ENCODE measurements around the gene ABCB8. TPM values are rescaled to one million over a fixed set of nuclear protein-coding genes. Genes with fewer than 3 reads are reported as not detected.

The ABCB8 gene
- total RNA-seq, 1 donor from 2014 or later: 7.9 TPM

GRCh38 chr7:151095828-151096475 is 67.7 kb downstream of the ABCB8 start:
- Histone ChIP-seq H3K79me2 (ENCODE audit: low read depth) (peaks cover 97% of the 10 kb centered on the region), H3K9me3 (ENCODE audit: low read depth) (no peaks in the 10 kb centered on the region), H3K27me3 (no peaks in the 10 kb centered on the region), H3K4me3 (no peak overlapping the region), H3K4me2 (no peak overlapping the region), H3K4me1 (peaks cover 6% of the 10 kb centered on the region), H2AFZ (replicated peaks) (no peak overlapping the region), H4K20me1 (ENCODE audit: low read depth) (peaks cover 81% of the 10 kb centered on the region), H3K9ac (no peak overlapping the region), H3K36me3 (no peaks in the 10 kb centered on the region), H3F3A (ENCODE audit: low read depth) (peaks cover 6% of the 10 kb centered on the region), H3K27ac (no peak overlapping the region)
- Mint-ChIP-seq H3K27me3 (ENCODE audit: insufficient read depth, low read depth) (peaks cover 10% of the 10 kb centered on the region), H3K27ac (no peak overlapping the region), H3K36me3 (peaks cover 7% of the 10 kb centered on the region), H3K4me1 (peaks cover 6% of the 10 kb centered on the region), H3K4me3 (no peak overlapping the region), H3K9me3 (no peaks in the 10 kb centered on the region)
- DNase-seq (ENCODE audit: low spot score): no peak
- TF ChIP-seq EZH2phosphoT487 (IDR thresholded peaks at IDR 0.05) (no peak), CTCF (IDR thresholded peaks at IDR 0.05) (no peak), EZH2 (IDR thresholded peaks at IDR 0.05) (no peak)

Other genes with a start within 250 kb of the ABCB8 start
- 0.54 and 1.1 TPM in 2 replicates for gene TMEM176B, start 228.1 kb upstream of the ABCB8 start, total RNA-seq (ENCODE audit: low replicate concordance)
- 0.62 TPM in 1 of 2 replicates, not detected in the other for gene TMEM176A, start 227.7 kb upstream of the ABCB8 start, total RNA-seq (ENCODE audit: low replicate concordance)
- gene AOC1, start 175.9 kb upstream of the ABCB8 start, total RNA-seq (ENCODE audit: low replicate concordance): not detected in 2 replicates
- 2.6 and 11.1 TPM in 2 replicates for gene KCNH2, start 50.1 kb upstream of the ABCB8 start, total RNA-seq (ENCODE audit: low replicate concordance)
- gene NOS3, start 37.4 kb upstream of the ABCB8 start, total RNA-seq (ENCODE audit: low replicate concordance): 1.3 and 11.0 TPM in 2 replicates
- gene ATG9B, start 4.0 kb upstream of the ABCB8 start, total RNA-seq (ENCODE audit: low replicate concordance): 0.43 and 1.8 TPM in 2 replicates
- gene ASIC3, start 20.1 kb downstream of the ABCB8 start, total RNA-seq (ENCODE audit: low replicate concordance): 1.6 TPM in 1 of 2 replicates, not detected in the other
- 8.1 and 10.3 TPM in 2 replicates for gene CDK5, start 29.4 kb downstream of the ABCB8 start, total RNA-seq (ENCODE audit: low replicate concordance)
- 26.1 and 85.7 TPM in 2 replicates for gene SLC4A2, start 31.1 kb downstream of the ABCB8 start, total RNA-seq (ENCODE audit: low replicate concordance)
- 22.4 and 71.0 TPM in 2 replicates for gene FASTK, start 52.4 kb downstream of the ABCB8 start, total RNA-seq (ENCODE audit: low replicate concordance)
- 6.0 and 49.4 TPM in 2 replicates for gene TMUB1, start 55.0 kb downstream of the ABCB8 start, total RNA-seq (ENCODE audit: low replicate concordance)
- 38.9 and 73.0 TPM in 2 replicates for gene AGAP3, start 58.0 kb downstream of the ABCB8 start, total RNA-seq (ENCODE audit: low replicate concordance)
- gene GBX1, start 139.2 kb downstream of the ABCB8 start, total RNA-seq (ENCODE audit: low replicate concordance): not detected in 2 replicates
- gene ASB10, start 158.8 kb downstream of the ABCB8 start, total RNA-seq (ENCODE audit: low replicate concordance): not detected in 2 replicates
- gene H2BK1, start 182.0 kb downstream of the ABCB8 start, total RNA-seq (ENCODE audit: low replicate concordance): not detected in 2 replicates
- 31.3 and 40.7 TPM in 2 replicates for gene ABCF2, start 198.8 kb downstream of the ABCB8 start, total RNA-seq (ENCODE audit: low replicate concordance)
- gene CHPF2, start 204.0 kb downstream of the ABCB8 start, total RNA-seq (ENCODE audit: low replicate concordance): 8.8 and 18.3 TPM in 2 replicates
- 11.0 and 23.6 TPM in 2 replicates for gene SMARCD3, start 220.2 kb downstream of the ABCB8 start, total RNA-seq (ENCODE audit: low replicate concordance)

Data from neural progenitor cell (in vitro differentiated cells).